ENCODE measurements around the gene EFNA1. TPM values are rescaled to one million over a fixed set of nuclear protein-coding genes. Genes with fewer than 3 reads are reported as not detected.

The EFNA1 gene
- total RNA-seq, 1 experiment from 2014 or later = 35.7 TPM

DNA sequence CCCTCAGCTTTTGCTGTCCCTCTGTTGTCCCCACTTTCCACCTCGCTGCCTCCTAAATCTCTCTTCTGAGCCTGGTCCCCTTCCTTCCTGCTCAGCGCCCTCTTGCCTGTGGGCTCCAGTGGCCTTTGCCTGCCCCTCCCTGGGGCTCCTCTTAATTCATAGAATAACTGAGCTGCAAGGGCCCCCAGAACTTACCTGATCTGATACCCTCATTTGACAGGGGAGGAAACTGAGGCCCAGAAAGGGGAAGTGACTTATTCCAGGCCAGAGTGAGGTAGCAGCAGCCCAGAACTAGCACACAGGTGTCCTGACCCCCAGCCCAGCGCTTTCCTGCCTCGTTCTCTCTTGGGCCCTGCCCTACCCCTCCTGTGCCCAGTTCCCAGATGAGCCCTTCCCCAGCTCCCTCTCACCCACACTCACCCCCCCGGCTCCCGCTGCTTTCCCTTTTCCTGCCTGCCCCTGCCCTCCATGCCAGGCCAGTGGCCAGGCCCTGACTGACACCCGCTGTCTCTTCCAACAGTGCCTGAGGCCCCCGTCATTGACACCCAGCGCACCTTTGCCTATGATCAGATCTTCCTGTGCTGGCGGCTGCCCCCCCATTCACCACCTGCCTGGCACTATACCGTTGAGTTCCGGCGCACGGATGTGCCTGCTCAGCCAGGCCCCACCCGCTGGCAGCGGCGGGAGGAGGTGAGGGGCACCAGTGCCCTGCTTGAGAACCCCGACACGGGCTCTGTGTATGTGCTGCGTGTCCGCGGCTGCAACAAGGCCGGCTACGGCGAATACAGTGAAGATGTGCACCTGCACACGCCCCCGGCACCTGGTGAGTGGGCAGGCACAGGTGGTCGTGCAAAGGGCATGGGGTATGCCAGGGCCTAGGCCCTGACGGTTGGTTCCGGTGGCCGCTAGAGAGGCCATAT, 51.7 kb downstream of the EFNA1 start:
- no peaks in the 10 kb centered on the region for H3K79me2 ChIP-seq (ENCODE audit: low read depth)
- no peak overlapping the region for H2AFZ ChIP-seq
- H3K4me2 ChIP-seq = no peak overlapping the region
- BruUV-seq (replicated peaks) = no TSS peak
- no peaks in the 10 kb centered on the region for H4K20me1 ChIP-seq (ENCODE audit: insufficient read depth)
- no peak overlapping the region for H3K27ac ChIP-seq
- no peaks in the 10 kb centered on the region for H3K9me2 ChIP-seq (ENCODE audit: insufficient read depth)
- intact Hi-C loops (cut with micrococcal nuclease; ENCODE audit: unreplicated experiment) = no loop called here
- H3K9me3 ChIP-seq (ENCODE audit: insufficient read depth, low read depth) = no peaks in the 10 kb centered on the region
- ChIA-PET POLR2A (ENCODE audit: unreplicated experiment) (no interaction called here), CTCF (no interaction called here)
- H3K36me3 ChIP-seq (ENCODE audit: low read depth) = no peaks in the 10 kb centered on the region
- TF ChIP-seq, protein P1, sequence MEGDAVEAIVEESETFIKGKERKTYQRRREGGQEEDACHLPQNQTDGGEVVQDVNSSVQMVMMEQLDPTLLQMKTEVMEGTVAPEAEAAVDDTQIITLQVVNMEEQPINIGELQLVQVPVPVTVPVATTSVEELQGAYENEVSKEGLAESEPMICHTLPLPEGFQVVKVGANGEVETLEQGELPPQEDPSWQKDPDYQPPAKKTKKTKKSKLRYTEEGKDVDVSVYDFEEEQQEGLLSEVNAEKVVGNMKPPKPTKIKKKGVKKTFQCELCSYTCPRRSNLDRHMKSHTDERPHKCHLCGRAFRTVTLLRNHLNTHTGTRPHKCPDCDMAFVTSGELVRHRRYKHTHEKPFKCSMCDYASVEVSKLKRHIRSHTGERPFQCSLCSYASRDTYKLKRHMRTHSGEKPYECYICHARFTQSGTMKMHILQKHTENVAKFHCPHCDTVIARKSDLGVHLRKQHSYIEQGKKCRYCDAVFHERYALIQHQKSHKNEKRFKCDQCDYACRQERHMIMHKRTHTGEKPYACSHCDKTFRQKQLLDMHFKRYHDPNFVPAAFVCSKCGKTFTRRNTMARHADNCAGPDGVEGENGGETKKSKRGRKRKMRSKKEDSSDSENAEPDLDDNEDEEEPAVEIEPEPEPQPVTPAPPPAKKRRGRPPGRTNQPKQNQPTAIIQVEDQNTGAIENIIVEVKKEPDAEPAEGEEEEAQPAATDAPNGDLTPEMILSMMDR (conservative IDR thresholded peaks at IDR 0.05) = no peak
- no peak for TF ChIP-seq EZH2 (IDR thresholded peaks at IDR 0.05; ENCODE audit: low read depth)
- no peaks in the 10 kb centered on the region for H3K27me3 ChIP-seq (ENCODE audit: insufficient read depth, low read depth)
- H3K4me1 ChIP-seq (replicated peaks; ENCODE audit: insufficient read depth) = peaks cover 15% of the 10 kb centered on the region
- H3K4me3 ChIP-seq = no peak overlapping the region
- no peak for DNase-seq
- H3F3A ChIP-seq (ENCODE audit: insufficient read depth, low read depth) = peaks cover 25% of the 10 kb centered on the region; the same call in 1 of the 2 replicates

DNA sequence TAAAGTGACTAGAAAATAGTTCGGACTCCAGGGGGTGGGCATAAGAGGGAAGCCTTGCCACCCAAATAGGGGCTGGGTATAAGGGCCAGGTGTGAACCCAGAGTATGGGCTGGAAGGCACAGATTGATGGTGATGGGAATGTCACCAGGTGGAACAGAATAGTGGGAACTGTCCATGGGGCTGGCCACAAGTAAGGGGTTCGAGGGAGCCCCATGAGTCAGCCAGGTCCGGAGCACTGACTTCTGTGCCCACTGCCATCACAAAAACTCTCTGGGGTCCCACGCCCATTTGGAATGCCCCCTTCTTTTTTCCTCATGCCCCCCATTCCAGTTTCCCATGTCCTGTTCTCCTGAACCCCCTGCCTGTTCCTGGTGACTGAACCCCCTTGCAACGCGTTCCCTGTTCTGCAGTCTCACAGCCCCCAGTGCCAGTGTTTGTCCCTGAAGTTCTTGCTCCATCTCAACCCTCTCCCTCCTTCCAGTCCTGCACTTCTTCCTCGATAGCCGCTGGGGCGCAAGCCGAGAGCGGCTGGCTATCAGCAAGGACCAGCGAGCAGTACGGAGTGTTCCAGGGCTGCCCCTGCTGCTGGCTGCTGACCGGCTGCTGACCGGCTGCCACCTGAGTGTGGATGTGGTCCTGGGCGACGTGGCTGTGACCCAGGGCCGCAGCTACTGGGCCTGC, 53.8 kb downstream of the EFNA1 start:
- Histone ChIP-seq H3K4me1 (replicated peaks; ENCODE audit: insufficient read depth) (peaks cover 17% of the 10 kb centered on the region), H3K4me3 (no peak overlapping the region), H3K79me2 (ENCODE audit: low read depth) (no peaks in the 10 kb centered on the region), H2AFZ (no peak overlapping the region), H4K20me1 (ENCODE audit: insufficient read depth) (no peaks in the 10 kb centered on the region), H3K9me2 (ENCODE audit: insufficient read depth) (no peaks in the 10 kb centered on the region), H3K36me3 (ENCODE audit: low read depth) (no peaks in the 10 kb centered on the region), H3F3A (ENCODE audit: insufficient read depth, low read depth) (peaks cover 14% of the 10 kb centered on the region; the same call in 1 of the 2 replicates), H3K9me3 (ENCODE audit: insufficient read depth, low read depth) (no peaks in the 10 kb centered on the region), H3K4me2 (no peak overlapping the region), H3K27ac (no peak overlapping the region), H3K27me3 (ENCODE audit: insufficient read depth, low read depth) (no peaks in the 10 kb centered on the region)
- TF ChIP-seq EZH2 (IDR thresholded peaks at IDR 0.05; ENCODE audit: low read depth) = no peak
- TF ChIP-seq, protein P1 (conservative IDR thresholded peaks at IDR 0.05) = no peak
- intact Hi-C loops (cut with micrococcal nuclease; ENCODE audit: unreplicated experiment) = no loop called here
- ChIA-PET POLR2A (ENCODE audit: unreplicated experiment) (no interaction called here), CTCF (no interaction called here)
- BruUV-seq (replicated peaks) = no TSS peak
- no peak for DNase-seq

DNA sequence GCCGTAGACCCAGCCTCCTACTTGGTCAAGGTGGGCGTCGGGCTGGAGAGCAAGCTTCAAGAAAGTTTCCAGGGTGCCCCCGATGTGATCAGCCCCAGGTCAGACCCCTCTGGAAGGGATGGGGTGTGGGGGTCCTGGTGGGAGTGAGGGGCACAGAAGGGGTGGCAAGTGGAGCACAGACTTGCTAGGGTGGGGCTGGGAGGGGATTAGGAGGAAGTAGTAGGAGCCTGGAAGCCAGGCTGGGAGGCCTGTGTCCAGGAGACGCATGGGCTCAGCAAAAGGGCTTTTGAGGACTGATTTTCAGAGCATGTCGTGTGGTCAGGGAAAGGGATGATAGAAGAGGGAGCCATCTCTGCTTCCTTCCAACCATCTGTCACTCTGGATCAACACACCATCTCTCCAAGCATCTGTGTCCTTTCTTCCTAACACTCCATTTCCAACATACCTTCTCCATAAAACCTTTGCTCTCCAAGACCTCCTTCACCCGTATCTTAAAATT, 54.4 kb downstream of the EFNA1 start:
- Histone ChIP-seq H3K9me3 (ENCODE audit: insufficient read depth, low read depth) (no peaks in the 10 kb centered on the region), H4K20me1 (ENCODE audit: insufficient read depth) (no peaks in the 10 kb centered on the region), H3K27ac (no peak overlapping the region), H3K27me3 (ENCODE audit: insufficient read depth, low read depth) (no peaks in the 10 kb centered on the region), H3K4me3 (no peak overlapping the region), H3K9me2 (ENCODE audit: insufficient read depth) (no peaks in the 10 kb centered on the region), H3K36me3 (ENCODE audit: low read depth) (no peaks in the 10 kb centered on the region), H3K4me2 (no peak overlapping the region), H3F3A (ENCODE audit: insufficient read depth, low read depth) (peaks cover 8% of the 10 kb centered on the region; the same call in 1 of the 2 replicates), H3K4me1 (replicated peaks; ENCODE audit: insufficient read depth) (peaks cover 18% of the 10 kb centered on the region), H3K79me2 (ENCODE audit: low read depth) (no peaks in the 10 kb centered on the region), H2AFZ (no peak overlapping the region)
- BruUV-seq (replicated peaks) = no TSS peak
- CTCF ChIA-PET = no interaction called here
- POLR2A ChIA-PET (ENCODE audit: unreplicated experiment) = no interaction called here
- DNase-seq = no peak
- intact Hi-C loops (cut with micrococcal nuclease; ENCODE audit: unreplicated experiment) = no loop called here
- TF ChIP-seq EZH2 (IDR thresholded peaks at IDR 0.05; ENCODE audit: low read depth) = no peak
- TF ChIP-seq, protein P1 (conservative IDR thresholded peaks at IDR 0.05) = no peak

Measured in PC-9 (cell line).